GM12872 (cell line): ENCODE results near the gene LRP2BP.

Source experiments
- CTCF ChIP-seq: IDR thresholded peaks from 3 replicates; pipeline ENCODE4 v1.5.1; 2011; ENCODE audit warnings: low read depth, mild to moderate bottlenecking, low read length, moderate library complexity; ENCODE audit not compliant: insufficient read depth

LRP2BP gene

DNA sequence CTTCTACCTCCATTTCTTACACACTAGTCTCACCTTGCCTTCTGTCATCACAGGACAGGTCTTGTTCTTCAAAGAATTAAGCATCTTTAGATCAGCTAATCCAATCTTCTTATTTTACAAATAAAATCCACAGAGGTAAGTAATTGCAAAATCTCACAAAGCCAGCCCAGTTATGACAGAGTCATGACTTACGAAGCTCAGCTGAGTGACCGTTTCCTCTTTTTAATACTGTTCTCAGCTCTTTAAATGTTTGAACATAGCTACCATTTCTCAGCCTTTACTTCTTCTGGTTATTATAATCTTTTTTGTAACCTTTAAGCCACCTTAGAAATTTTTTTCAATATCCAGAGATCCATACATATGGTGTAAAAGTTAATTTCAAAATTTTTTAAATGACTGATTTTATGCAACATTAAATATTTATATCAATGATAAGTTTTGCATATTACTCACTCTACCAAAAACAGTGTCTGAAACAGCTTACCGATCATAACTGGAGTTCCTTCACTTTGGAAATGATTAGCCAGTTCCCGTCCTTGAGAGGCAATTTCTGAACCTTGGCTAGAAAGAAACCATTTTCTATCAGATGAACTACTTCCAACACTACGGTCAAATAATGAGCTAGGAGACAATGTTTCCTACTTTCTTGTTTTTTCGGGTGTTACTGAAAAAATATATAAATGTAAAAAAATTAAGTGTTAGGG lies 9.7 kb upstream of the LRP2BP start:
- no peak for TF ChIP-seq CTCF

DNA sequence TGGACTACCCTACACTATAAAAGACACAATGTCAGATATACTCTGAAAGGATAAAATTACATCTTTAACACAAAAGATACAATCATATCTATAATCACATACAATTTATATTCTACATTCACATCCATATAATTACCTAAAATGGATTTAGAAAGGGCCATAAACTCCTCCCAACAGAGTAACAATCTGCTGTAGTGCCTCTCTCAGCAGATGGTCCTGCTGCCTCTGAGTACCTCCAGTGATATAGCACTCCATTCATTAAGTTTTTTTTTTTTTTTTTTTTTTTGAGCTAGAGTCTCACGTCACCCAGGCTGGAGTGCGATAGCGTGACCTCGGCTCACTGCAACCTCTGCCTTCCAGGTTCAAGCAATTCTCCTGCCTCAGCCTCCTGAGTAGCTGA lies 8.3 kb upstream of the LRP2BP start:
- no peak for TF ChIP-seq CTCF

GRCh38 chr4:185399466-185399865 lies 3.7 kb upstream of the LRP2BP start:
- no peak for TF ChIP-seq CTCF

- no peak for TF ChIP-seq CTCF
Observed at GRCh38 chr4:185398618-185399017, 2.9 kb upstream of the LRP2BP start.

DNA sequence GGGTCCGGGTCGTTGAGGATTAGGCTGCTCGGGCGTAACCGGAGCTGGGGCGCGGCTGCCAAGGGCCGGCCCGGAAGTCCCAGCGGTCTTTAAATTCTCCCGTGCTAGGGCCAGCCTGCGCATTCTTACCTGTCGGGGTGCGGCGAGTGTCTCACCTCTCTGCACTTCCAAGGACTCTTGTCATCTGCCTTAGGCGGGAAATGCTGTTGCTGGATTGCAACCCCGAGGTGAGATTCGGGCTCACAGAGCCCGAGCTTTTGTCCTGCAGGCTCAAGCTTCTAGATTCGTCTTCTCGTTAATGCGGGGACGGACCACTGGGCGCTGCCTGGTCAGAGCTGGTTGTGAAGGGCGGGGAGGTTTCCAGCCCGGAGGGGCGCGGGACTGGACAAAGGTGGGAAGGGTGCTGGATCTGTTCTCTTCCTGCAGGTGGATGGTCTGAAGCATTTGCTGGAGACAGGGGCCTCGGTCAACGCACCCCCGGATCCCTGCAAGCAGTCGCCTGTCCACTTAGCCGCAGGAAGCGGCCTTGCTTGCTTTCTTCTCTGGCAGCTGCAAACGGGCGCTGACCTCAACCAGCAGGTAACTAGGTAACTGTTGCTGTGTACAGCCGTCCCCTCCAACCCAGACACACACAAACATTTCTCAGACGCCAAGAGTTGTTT lies 1.1 kb upstream of the LRP2BP start, which contains the start of gene ANKRD37:
ANKRD37 (plus strand) TSS at position 118 of the 662 bp plus-strand sequence; CDS start at position 201, 83 bp downstream.
- TF ChIP-seq CTCF, result no peak

DNA sequence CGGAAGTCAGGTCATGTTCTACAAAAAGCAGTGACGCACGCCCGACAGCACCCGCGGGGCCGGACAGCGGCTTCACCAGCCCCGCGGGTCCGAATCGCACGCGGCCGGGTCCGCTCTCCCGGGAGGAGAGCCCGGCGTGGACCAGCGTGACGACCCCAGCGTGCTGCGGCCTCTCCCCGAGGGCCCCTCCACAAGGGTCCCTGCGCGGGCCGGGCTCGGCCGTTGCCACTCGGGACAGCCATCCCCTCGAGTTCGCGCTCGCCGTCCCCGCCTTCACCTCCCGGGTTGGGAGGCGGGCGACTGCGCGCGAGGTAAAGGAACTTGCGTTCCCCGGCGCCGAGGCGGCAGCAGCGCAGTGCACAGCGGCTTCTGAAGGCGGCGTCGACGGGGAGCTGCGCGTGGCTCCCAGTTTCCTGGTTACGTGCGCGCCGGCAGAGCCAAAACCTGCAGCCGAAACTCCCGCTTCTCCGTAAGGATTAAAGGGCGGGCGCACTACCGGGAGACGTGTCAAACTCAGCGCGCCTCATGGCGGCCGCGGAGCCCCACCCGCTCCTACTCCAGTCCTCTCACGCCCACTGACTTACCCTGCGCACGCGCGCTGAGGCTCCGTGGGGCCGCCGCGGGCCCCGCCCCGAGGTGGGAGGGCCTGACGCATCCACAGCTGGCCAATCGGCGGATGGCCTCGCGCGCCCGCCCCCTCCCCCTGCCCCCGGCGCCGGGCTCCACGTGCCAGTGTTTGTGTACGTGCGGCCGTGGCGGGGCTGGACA lies 416 bp upstream of the LRP2BP start:
- TF ChIP-seq CTCF, result no peak

DNA sequence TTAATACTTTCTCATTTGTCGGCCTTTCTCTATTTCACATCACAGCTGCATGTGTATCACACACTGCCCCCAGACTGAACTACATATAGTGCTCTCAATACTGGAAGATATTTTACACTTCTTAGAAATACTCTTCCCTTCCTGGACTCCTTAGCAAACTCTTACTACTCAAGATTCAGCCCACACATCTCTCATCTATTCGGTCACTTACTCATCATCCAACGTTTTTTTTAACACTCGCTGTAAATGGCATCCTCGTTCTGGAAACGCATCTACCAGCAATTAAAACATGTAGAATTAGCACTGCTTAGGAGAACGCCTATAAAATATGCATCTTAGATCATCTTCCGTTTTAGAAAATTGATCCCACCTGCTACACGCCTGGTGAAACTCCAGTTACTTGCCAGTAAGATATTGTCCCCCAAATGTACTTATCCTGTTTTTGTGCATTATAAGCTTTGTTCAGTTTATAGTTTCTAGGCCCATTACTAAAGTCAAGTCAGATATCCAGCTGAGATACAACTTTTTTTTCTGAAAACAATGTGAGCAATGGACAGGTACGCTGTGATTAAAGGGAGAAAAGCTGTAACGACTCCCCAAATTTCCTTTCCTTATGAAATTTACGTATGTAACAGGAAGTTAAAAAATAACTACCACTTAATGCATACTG lies 1.0 kb downstream of the LRP2BP start:
- no peak for TF ChIP-seq CTCF
